ENCODE results near the gene PLB1.

The PLB1 gene

GRCh38 chr2:28628506-28628905 is 132.6 kb downstream of the PLB1 start:
- H3K9me3 Mint-ChIP-seq, result no peaks in the 10 kb centered on the region
- intact Hi-C loops (cut with micrococcal nuclease), result no loop called here
- H3K4me1 Mint-ChIP-seq (ENCODE audit: low read depth), result peaks cover 45% of the 10 kb centered on the region
- H3K27me3 Mint-ChIP-seq, result no peaks in the 10 kb centered on the region
- peaks cover 29% of the 10 kb centered on the region for H3K36me3 Mint-ChIP-seq (ENCODE audit: low read depth)
- H3K27ac Mint-ChIP-seq, result no peak overlapping the region
- no peak overlapping the region for H3K4me3 Mint-ChIP-seq

GRCh38 chr2:28628987-28629386 is 133.1 kb downstream of the PLB1 start:
- no peak overlapping the region for H3K27ac Mint-ChIP-seq
- intact Hi-C loops (cut with micrococcal nuclease), result no loop called here
- no peaks in the 10 kb centered on the region for H3K27me3 Mint-ChIP-seq
- H3K9me3 Mint-ChIP-seq, result no peaks in the 10 kb centered on the region
- peaks cover 34% of the 10 kb centered on the region for H3K36me3 Mint-ChIP-seq (ENCODE audit: low read depth)
- H3K4me3 Mint-ChIP-seq, result no peak overlapping the region
- peaks cover 41% of the 10 kb centered on the region for H3K4me1 Mint-ChIP-seq (ENCODE audit: low read depth)

- H3K4me1 Mint-ChIP-seq (ENCODE audit: low read depth), result peaks cover 31% of the 10 kb centered on the region
- H3K9me3 Mint-ChIP-seq, result no peaks in the 10 kb centered on the region
- H3K27ac Mint-ChIP-seq, result no peak overlapping the region
- H3K4me3 Mint-ChIP-seq, result no peak overlapping the region
- H3K27me3 Mint-ChIP-seq, result no peaks in the 10 kb centered on the region
- intact Hi-C loops (cut with micrococcal nuclease), result no loop called here
- H3K36me3 Mint-ChIP-seq (ENCODE audit: low read depth), result peaks cover 38% of the 10 kb centered on the region
Measured at GRCh38 chr2:28629910-28630309, 134.1 kb downstream of the PLB1 start.

- no peak overlapping the region for H3K27ac Mint-ChIP-seq
- intact Hi-C loops (cut with micrococcal nuclease), result no loop called here
Measured at GRCh38 chr2:28630341-28630740, 134.5 kb downstream of the PLB1 start.

GRCh38 chr2:28631514-28632206 is 135.8 kb downstream of the PLB1 start:
- peaks cover 38% of the 10 kb centered on the region for H3K36me3 Mint-ChIP-seq (ENCODE audit: low read depth)
- peaks cover 16% of the 10 kb centered on the region for H3K4me1 Mint-ChIP-seq (ENCODE audit: low read depth)
- intact Hi-C loops (cut with micrococcal nuclease), result no loop called here
- H3K27ac Mint-ChIP-seq, result no peak overlapping the region
- H3K4me3 Mint-ChIP-seq, result no peak overlapping the region
- no peaks in the 10 kb centered on the region for H3K27me3 Mint-ChIP-seq
- no peaks in the 10 kb centered on the region for H3K9me3 Mint-ChIP-seq

More at GRCh38 chr2:28630341-28630740, 134.5 kb downstream of the PLB1 start:
- no peaks in the 10 kb centered on the region for H3K9me3 Mint-ChIP-seq
- no peaks in the 10 kb centered on the region for H3K27me3 Mint-ChIP-seq
- peaks cover 27% of the 10 kb centered on the region for H3K4me1 Mint-ChIP-seq (ENCODE audit: low read depth)
- peaks cover 38% of the 10 kb centered on the region for H3K36me3 Mint-ChIP-seq (ENCODE audit: low read depth)
- no peak overlapping the region for H3K4me3 Mint-ChIP-seq

GRCh38 chr2:28632791-28633190 is 136.9 kb downstream of the PLB1 start:
- H3K4me1 Mint-ChIP-seq (ENCODE audit: low read depth), result peaks cover 4% of the 10 kb centered on the region
- no peak overlapping the region for H3K4me3 Mint-ChIP-seq
- no peaks in the 10 kb centered on the region for H3K9me3 Mint-ChIP-seq
- H3K27ac Mint-ChIP-seq, result no peak overlapping the region
- intact Hi-C loops (cut with micrococcal nuclease), result no loop called here
- H3K27me3 Mint-ChIP-seq, result no peaks in the 10 kb centered on the region
- H3K36me3 Mint-ChIP-seq (ENCODE audit: low read depth), result peaks cover 35% of the 10 kb centered on the region

- Mint-ChIP-seq H3K4me1 (ENCODE audit: low read depth) (peaks cover 4% of the 10 kb centered on the region), H3K4me3 (no peak overlapping the region), H3K36me3 (ENCODE audit: low read depth) (peaks cover 32% of the 10 kb centered on the region), H3K9me3 (no peaks in the 10 kb centered on the region), H3K27ac (no peak overlapping the region), H3K27me3 (no peaks in the 10 kb centered on the region)
- intact Hi-C loops (cut with micrococcal nuclease), result no loop called here
Measured at GRCh38 chr2:28633204-28633603, 137.3 kb downstream of the PLB1 start.

GRCh38 chr2:28633746-28634145 is 137.9 kb downstream of the PLB1 start:
- Mint-ChIP-seq H3K27ac (no peak overlapping the region), H3K4me3 (no peak overlapping the region), H3K4me1 (ENCODE audit: low read depth) (peaks cover 8% of the 10 kb centered on the region), H3K9me3 (no peaks in the 10 kb centered on the region), H3K36me3 (ENCODE audit: low read depth) (peaks cover 36% of the 10 kb centered on the region), H3K27me3 (no peaks in the 10 kb centered on the region)
- intact Hi-C loops (cut with micrococcal nuclease), result no loop called here

GRCh38 chr2:28635191-28635611 is 139.3 kb downstream of the PLB1 start:
- no peaks in the 10 kb centered on the region for H3K9me3 Mint-ChIP-seq
- H3K27me3 Mint-ChIP-seq, result no peaks in the 10 kb centered on the region
- H3K36me3 Mint-ChIP-seq (ENCODE audit: low read depth), result peaks cover 36% of the 10 kb centered on the region
- H3K4me1 Mint-ChIP-seq (ENCODE audit: low read depth), result peaks cover 13% of the 10 kb centered on the region
- intact Hi-C loops (cut with micrococcal nuclease), result no loop called here
- H3K27ac Mint-ChIP-seq, result no peak overlapping the region
- H3K4me3 Mint-ChIP-seq, result no peak overlapping the region

- peaks cover 30% of the 10 kb centered on the region for H3K36me3 Mint-ChIP-seq (ENCODE audit: low read depth)
- no peaks in the 10 kb centered on the region for H3K27me3 Mint-ChIP-seq
- no peak overlapping the region for H3K27ac Mint-ChIP-seq
- H3K9me3 Mint-ChIP-seq, result no peaks in the 10 kb centered on the region
- peaks cover 13% of the 10 kb centered on the region for H3K4me1 Mint-ChIP-seq (ENCODE audit: low read depth)
- intact Hi-C loops (cut with micrococcal nuclease), result no loop called here
- H3K4me3 Mint-ChIP-seq, result no peak overlapping the region
Measured at GRCh38 chr2:28636491-28636890, 140.6 kb downstream of the PLB1 start.

- Mint-ChIP-seq H3K36me3 (ENCODE audit: low read depth) (peaks cover 27% of the 10 kb centered on the region), H3K4me1 (ENCODE audit: low read depth) (peaks cover 13% of the 10 kb centered on the region), H3K9me3 (no peaks in the 10 kb centered on the region), H3K27ac (peak overlapping the region; percentile 7), H3K27me3 (no peaks in the 10 kb centered on the region), H3K4me3 (no peak overlapping the region)
- intact Hi-C loops (cut with micrococcal nuclease), result no loop called here
Measured at GRCh38 chr2:28637066-28638047, 141.5 kb downstream of the PLB1 start.

- Mint-ChIP-seq H3K27ac (no peak overlapping the region), H3K27me3 (no peaks in the 10 kb centered on the region), H3K4me1 (ENCODE audit: low read depth) (peaks cover 13% of the 10 kb centered on the region), H3K9me3 (no peaks in the 10 kb centered on the region), H3K4me3 (no peak overlapping the region), H3K36me3 (ENCODE audit: low read depth) (peaks cover 20% of the 10 kb centered on the region)
- intact Hi-C loops (cut with micrococcal nuclease), result no loop called here
Measured at GRCh38 chr2:28638102-28638501, 142.2 kb downstream of the PLB1 start.

GRCh38 chr2:28639092-28639691 is 143.3 kb downstream of the PLB1 start:
- Mint-ChIP-seq H3K36me3 (ENCODE audit: low read depth) (peaks cover 9% of the 10 kb centered on the region), H3K4me3 (no peak overlapping the region), H3K4me1 (ENCODE audit: low read depth) (peaks cover 23% of the 10 kb centered on the region), H3K27me3 (no peaks in the 10 kb centered on the region), H3K9me3 (no peaks in the 10 kb centered on the region), H3K27ac (no peak overlapping the region)
- intact Hi-C loops (cut with micrococcal nuclease), result no loop called here

- H3K27me3 Mint-ChIP-seq, result no peaks in the 10 kb centered on the region
- peaks cover 6% of the 10 kb centered on the region for H3K36me3 Mint-ChIP-seq (ENCODE audit: low read depth)
- H3K9me3 Mint-ChIP-seq, result no peaks in the 10 kb centered on the region
- H3K4me1 Mint-ChIP-seq (ENCODE audit: low read depth), result peaks cover 26% of the 10 kb centered on the region
- intact Hi-C loops (cut with micrococcal nuclease), result no loop called here
- no peak overlapping the region for H3K27ac Mint-ChIP-seq
- H3K4me3 Mint-ChIP-seq, result no peak overlapping the region
Measured at GRCh38 chr2:28639836-28640235, 144.0 kb downstream of the PLB1 start.

Measured in dendritic cell treated with granulocyte-macrophage colony-stimulating factor and Interleukin-4, amounts not matched to agents 40 ng/mL and 50 ng/mL, for 4 days (primary cell).